ENCODE measurements around the gene TCF12. TPM values are rescaled to one million over a fixed set of nuclear protein-coding genes. Genes with fewer than 3 reads are reported as not detected.

The TCF12 gene
- total and polyA plus RNA-seq, 2 donors (not counting 3 experiments of a cell fraction or from before 2014, with no cell fraction given) = 72.1 to 133 TPM

DNA sequence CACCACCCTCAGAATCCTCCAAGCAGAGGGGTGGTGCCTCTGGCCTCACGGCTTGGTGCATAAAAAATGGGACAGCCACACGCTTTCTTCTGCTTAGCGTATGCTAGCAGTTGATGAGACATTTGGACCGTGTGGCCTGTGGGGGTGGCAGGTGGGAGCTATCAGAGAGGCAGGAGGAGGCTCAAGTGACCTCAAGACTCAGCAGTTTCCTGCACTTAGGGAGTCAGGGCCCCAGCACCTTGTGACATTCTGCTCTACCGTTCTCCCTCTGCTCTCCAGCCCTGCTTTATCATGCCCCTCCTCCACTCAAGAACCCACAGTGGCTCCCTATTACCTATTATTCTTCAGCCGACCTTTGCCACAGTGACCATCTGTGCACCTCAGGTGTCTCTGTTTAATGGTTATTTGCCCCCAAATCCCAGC, 416.9 kb downstream of the TCF12 start:
- Histone ChIP-seq H3K4me2 (ENCODE audit: insufficient read depth, low read length) (peak overlapping the region; percentile 20), H3K9ac (replicated peaks; ENCODE audit: extremely low read depth, insufficient read depth, low read length) (no peak overlapping the region), H3K27me3 (ENCODE audit: control insufficient read depth in 2 of 2, insufficient read depth in 2 of 2, low read length in 2 of 2) (no peaks in the 10 kb centered on the region), H3K4me3 (replicated peaks in 1 of 3; ENCODE audit: insufficient read depth in 1 of 3, low read depth in 1 of 3, low read length in 3 of 3) (no peak overlapping the region), H3K9me3 (replicated peaks; ENCODE audit: control insufficient read depth, insufficient read depth, low read length) (no peaks in the 10 kb centered on the region), H3K9me1 (replicated peaks; ENCODE audit: control insufficient read depth, extremely low read depth, insufficient read depth, low read length) (no peaks in the 10 kb centered on the region), H3K27ac (ENCODE audit: insufficient read depth, low read depth, low read length) (peak overlapping the region; percentile 48), H3K36me3 (ENCODE audit: control insufficient read depth in 2 of 2, extremely low read depth in 1 of 2, insufficient read depth in 2 of 2, low read length in 2 of 2) (no peaks in the 10 kb centered on the region), H4K20me1 (replicated peaks; ENCODE audit: control insufficient read depth, extremely low read depth, insufficient read depth, low read length) (no peaks in the 10 kb centered on the region), H3K79me2 (ENCODE audit: control insufficient read depth, insufficient read depth, low read length) (no peaks in the 10 kb centered on the region), H3K4me1 (ENCODE audit: control insufficient read depth, extremely low read depth, insufficient read depth, low read length) (peaks cover 55% of the 10 kb centered on the region), H2AFZ (ENCODE audit: low read depth, low read length) (peak overlapping the region; percentile 19)
- no TSS peak for BruUV-seq (replicated peaks)
- FAIRE-seq (no peak), DNase-seq (ENCODE audit: low read depth, low spot score) (no peak)
- dilution Hi-C loops (cut with MboI; ENCODE audit: extremely low pct_ligation_motif_present, low sequenced_read_pairs) = loop anchor here (25.0 kb wide), 1 partner anchor 202 kb away; no protein-coding TSS in a partner anchor
- intact Hi-C loops (cut with micrococcal nuclease) = loop anchor here (5.0 to 10.0 kb wide), 2 partner anchors 418 to 521 kb away; partner anchors contain the start of gene TCF12
- POLR2A ChIA-PET = no interaction called here
- CTCF ChIA-PET = interaction anchor here (1.0 to 1.9 kb wide), 4 partner anchors 171 to 844 kb away, joined by 4 to 8 read pairs (median 5); no protein-coding TSS in a partner anchor
- TF ChIP-seq, protein P1, sequence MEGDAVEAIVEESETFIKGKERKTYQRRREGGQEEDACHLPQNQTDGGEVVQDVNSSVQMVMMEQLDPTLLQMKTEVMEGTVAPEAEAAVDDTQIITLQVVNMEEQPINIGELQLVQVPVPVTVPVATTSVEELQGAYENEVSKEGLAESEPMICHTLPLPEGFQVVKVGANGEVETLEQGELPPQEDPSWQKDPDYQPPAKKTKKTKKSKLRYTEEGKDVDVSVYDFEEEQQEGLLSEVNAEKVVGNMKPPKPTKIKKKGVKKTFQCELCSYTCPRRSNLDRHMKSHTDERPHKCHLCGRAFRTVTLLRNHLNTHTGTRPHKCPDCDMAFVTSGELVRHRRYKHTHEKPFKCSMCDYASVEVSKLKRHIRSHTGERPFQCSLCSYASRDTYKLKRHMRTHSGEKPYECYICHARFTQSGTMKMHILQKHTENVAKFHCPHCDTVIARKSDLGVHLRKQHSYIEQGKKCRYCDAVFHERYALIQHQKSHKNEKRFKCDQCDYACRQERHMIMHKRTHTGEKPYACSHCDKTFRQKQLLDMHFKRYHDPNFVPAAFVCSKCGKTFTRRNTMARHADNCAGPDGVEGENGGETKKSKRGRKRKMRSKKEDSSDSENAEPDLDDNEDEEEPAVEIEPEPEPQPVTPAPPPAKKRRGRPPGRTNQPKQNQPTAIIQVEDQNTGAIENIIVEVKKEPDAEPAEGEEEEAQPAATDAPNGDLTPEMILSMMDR (IDR thresholded peaks at IDR 0.05; ENCODE audit: extremely low read depth in 1 of 2, insufficient read depth in 1 of 2, low read depth in 1 of 2, low read length in 2 of 2) = no peak
- TF ChIP-seq MYC (IDR thresholded peaks at IDR 0.05; ENCODE audit: low read depth, low read length) = no peak
- TF ChIP-seq POLR2A (IDR thresholded peaks at IDR 0.05; ENCODE audit: low read depth, low read length) = no peak
- no peak for TF ChIP-seq GATA2 (IDR thresholded peaks at IDR 0.05; ENCODE audit: insufficient read depth, insufficient read length, low read depth, low read length)

DNA sequence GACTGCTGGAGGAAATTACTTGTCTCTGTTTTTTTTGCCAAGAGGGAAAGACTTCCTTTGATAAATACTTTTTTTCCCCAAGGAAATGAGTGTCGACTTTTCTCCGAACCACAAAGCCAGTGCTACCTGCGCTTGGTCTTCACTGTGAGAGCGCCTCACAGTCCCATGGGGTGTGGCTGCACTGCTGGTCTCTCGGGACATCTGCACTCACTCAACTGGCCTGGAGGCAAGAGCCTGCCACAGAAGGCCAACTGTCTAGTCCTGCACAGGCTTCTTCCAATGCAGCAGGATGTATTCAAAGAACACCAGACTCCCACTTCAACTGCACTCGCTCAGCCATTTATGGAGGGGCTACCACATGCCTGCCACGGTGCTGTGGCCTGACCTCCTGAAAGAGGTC, 417.3 kb downstream of the TCF12 start:
- POLR2A ChIA-PET = no interaction called here

More for the DNA sequence above, 417.3 kb downstream of the TCF12 start:
- no peaks in the 10 kb centered on the region for H3K79me2 ChIP-seq (ENCODE audit: control insufficient read depth, insufficient read depth, low read length)
- no peak overlapping the region for H2AFZ ChIP-seq (ENCODE audit: low read depth, low read length)
- dilution Hi-C loops (cut with MboI; ENCODE audit: extremely low pct_ligation_motif_present, low sequenced_read_pairs) = loop anchor here (25.0 kb wide), 1 partner anchor 202 kb away; no protein-coding TSS in a partner anchor
- no TSS peak for BruUV-seq (replicated peaks)
- H3K27ac ChIP-seq (ENCODE audit: insufficient read depth, low read depth, low read length) = peak overlapping the region; percentile 48
- H4K20me1 ChIP-seq (replicated peaks; ENCODE audit: control insufficient read depth, extremely low read depth, insufficient read depth, low read length) = no peaks in the 10 kb centered on the region
- H3K9ac ChIP-seq (replicated peaks; ENCODE audit: extremely low read depth, insufficient read depth, low read length) = no peak overlapping the region
- H3K36me3 ChIP-seq (ENCODE audit: control insufficient read depth in 2 of 2, extremely low read depth in 1 of 2, insufficient read depth in 2 of 2, low read length in 2 of 2) = no peaks in the 10 kb centered on the region
- peak; percentile 77 for FAIRE-seq
- H3K4me1 ChIP-seq (ENCODE audit: control insufficient read depth, extremely low read depth, insufficient read depth, low read length) = peaks cover 59% of the 10 kb centered on the region
- no peaks in the 10 kb centered on the region for H3K9me1 ChIP-seq (replicated peaks; ENCODE audit: control insufficient read depth, extremely low read depth, insufficient read depth, low read length)
- CTCF ChIA-PET = interaction anchor here (1.0 to 1.9 kb wide), 4 partner anchors 170 to 845 kb away, joined by 4 to 8 read pairs (median 5); no protein-coding TSS in a partner anchor
- peak overlapping the region; percentile 20 for H3K4me2 ChIP-seq (ENCODE audit: insufficient read depth, low read length)
- H3K4me3 ChIP-seq (replicated peaks in 1 of 3; ENCODE audit: insufficient read depth in 1 of 3, low read depth in 1 of 3, low read length in 3 of 3) = no peak overlapping the region
- TF ChIP-seq JUN (IDR thresholded peaks at IDR 0.05; ENCODE audit: borderline replicate concordance, insufficient read depth, insufficient read length, low read depth) (no peak), EZH2 (IDR thresholded peaks at IDR 0.05; ENCODE audit: borderline replicate concordance, low read depth, low read length, severe bottlenecking) (no peak), FOS (IDR thresholded peaks at IDR 0.05; ENCODE audit: borderline replicate concordance, insufficient read depth, low read length) (no peak), POLR2A (IDR thresholded peaks at IDR 0.05; ENCODE audit: low read depth, low read length) (no peak), GATA2 (IDR thresholded peaks at IDR 0.05; ENCODE audit: insufficient read depth, insufficient read length, low read depth, low read length) (no peak), MYC (IDR thresholded peaks at IDR 0.05; ENCODE audit: low read depth, low read length) (no peak), POLR2AphosphoS5 (IDR thresholded peaks at IDR 0.05; ENCODE audit: insufficient read depth, low read depth, low read length) (no peak)
- TF ChIP-seq, protein P1 (IDR thresholded peaks at IDR 0.05; ENCODE audit: extremely low read depth in 1 of 2, insufficient read depth in 1 of 2, low read depth in 1 of 2, low read length in 2 of 2) = no peak
- TF ChIP-seq, protein P2, sequence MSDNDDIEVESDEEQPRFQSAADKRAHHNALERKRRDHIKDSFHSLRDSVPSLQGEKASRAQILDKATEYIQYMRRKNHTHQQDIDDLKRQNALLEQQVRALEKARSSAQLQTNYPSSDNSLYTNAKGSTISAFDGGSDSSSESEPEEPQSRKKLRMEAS (IDR thresholded peaks at IDR 0.05; ENCODE audit: insufficient read depth, insufficient read length) = no peak
- intact Hi-C loops (cut with micrococcal nuclease) = loop anchor here (5.0 to 10.0 kb wide), 2 partner anchors 418 to 521 kb away; partner anchors contain the start of gene TCF12
- H3K27me3 ChIP-seq (ENCODE audit: control insufficient read depth in 2 of 2, insufficient read depth in 2 of 2, low read length in 2 of 2) = no peaks in the 10 kb centered on the region
- no peaks in the 10 kb centered on the region for H3K9me3 ChIP-seq (replicated peaks; ENCODE audit: control insufficient read depth, insufficient read depth, low read length)
- peak; percentile 45 for DNase-seq (ENCODE audit: low read depth, low spot score)
